Astrocyte (in vitro differentiated cells and primary cell): ENCODE measurements around the gene KLK4. TPM values are rescaled to one million over a fixed set of nuclear protein-coding genes. Genes with fewer than 3 reads are reported as not detected.

Source experiments
- DNase-seq: peaks from one replicate; pipeline ENCODE4 v3.0.0-alpha.2; 2010; ENCODE audit warnings: low read depth
- FAIRE-seq: peaks from 2 replicates; lab custom pipeline; 2011; peaks lifted over from hg19 to GRCh38; lab: Jason Lieb, UNC
- H2AFZ ChIP-seq: 2 replicates; pipeline ENCODE4 v1.6.0; 2012; ENCODE audit warnings: low read depth, low read length, inconsistent platforms
- H3K27ac ChIP-seq: 2 replicates; pipeline ENCODE4 v1.5.1; 2011; ENCODE audit warnings: low read depth, low read length, inconsistent platforms
- H3K27me3 ChIP-seq: 2 replicates; pipeline ENCODE4 v1.6.0; 2011; ENCODE audit warnings: low read length, inconsistent platforms; ENCODE audit not compliant: insufficient read depth
- H3K36me3 ChIP-seq: 2 replicates; pipeline ENCODE4 v1.5.1; 2011; ENCODE audit warnings: low read length, inconsistent platforms; ENCODE audit not compliant: insufficient read depth
- H3K4me1 ChIP-seq: 2 replicates; pipeline ENCODE4 v1.5.1; 2011; ENCODE audit warnings: low read length, inconsistent platforms; ENCODE audit not compliant: insufficient read depth
- H3K4me2 ChIP-seq: 2 replicates; pipeline ENCODE4 v1.6.0; 2012; ENCODE audit warnings: low read length, inconsistent platforms
- H3K4me3 ChIP-seq: 2 replicates; pipeline ENCODE4 v1.5.1; 2011; ENCODE audit warnings: low read depth, mild to moderate bottlenecking, low read length, inconsistent platforms; ENCODE audit not compliant: insufficient read depth
- H3K79me2 ChIP-seq: 2 replicates; pipeline ENCODE4 v1.6.0; 2012; ENCODE audit warnings: mild to moderate bottlenecking, low read length, inconsistent platforms; ENCODE audit not compliant: insufficient read depth
- H3K9ac ChIP-seq: 2 replicates; pipeline ENCODE4 v1.6.0; 2012; ENCODE audit warnings: mild to moderate bottlenecking, low read length, inconsistent platforms
- H3K9me3 ChIP-seq: 2 replicates; pipeline ENCODE4 v1.5.1; 2012; ENCODE audit warnings: low read depth, mild to moderate bottlenecking, low read length, inconsistent platforms; ENCODE audit not compliant: insufficient read depth
- H4K20me1 ChIP-seq: 2 replicates; pipeline ENCODE4 v1.6.0; 2012; ENCODE audit warnings: low read length, inconsistent platforms; ENCODE audit not compliant: insufficient read depth
- H3K27ac Mint-ChIP-seq: one replicate; pipeline ENCODE4 v1.8.0; 2021; ENCODE audit warnings: mild to moderate bottlenecking, mixed read lengths; ENCODE audit not compliant: unreplicated experiment
- H3K27me3 Mint-ChIP-seq: one replicate; pipeline ENCODE4 v1.8.0; 2021; ENCODE audit warnings: low read depth, mixed read lengths; ENCODE audit not compliant: unreplicated experiment
- H3K36me3 Mint-ChIP-seq: one replicate; pipeline ENCODE4 v1.8.0; 2021; ENCODE audit warnings: low read depth, mixed read lengths; ENCODE audit not compliant: unreplicated experiment
- H3K4me1 Mint-ChIP-seq: one replicate; pipeline ENCODE4 v1.8.0; 2021; ENCODE audit warnings: low read depth, mixed read lengths; ENCODE audit not compliant: unreplicated experiment
- H3K4me3 Mint-ChIP-seq: one replicate; pipeline ENCODE4 v1.8.0; 2021; ENCODE audit warnings: mild to moderate bottlenecking, moderate library complexity, mixed read lengths; ENCODE audit not compliant: unreplicated experiment
- H3K9me3 Mint-ChIP-seq: one replicate; pipeline ENCODE4 v1.8.0; 2021; ENCODE audit warnings: mild to moderate bottlenecking, mixed read lengths; ENCODE audit not compliant: unreplicated experiment
- CTCF ChIP-seq: IDR thresholded peaks from 2 replicates; pipeline ENCODE4 v1.5.1; 2011; ENCODE audit warnings: low read depth, mild to moderate bottlenecking, inconsistent platforms, low read length, moderate library complexity; ENCODE audit not compliant: insufficient read depth
- EZH2 ChIP-seq: IDR thresholded peaks from 2 replicates; pipeline ENCODE4 v1.6.1; 2012; ENCODE audit warnings: mild to moderate bottlenecking, low read length, inconsistent platforms; ENCODE audit not compliant: insufficient read depth
- total RNA-seq: library from RNA; stranded (reverse); gene quantifications from 2 replicates; pipeline ENCODE4 v1.2.1, GENCODE V29; 2021

The KLK4 gene
- total RNA-seq, 1 donor from 2014 or later, result not detected

DNA sequence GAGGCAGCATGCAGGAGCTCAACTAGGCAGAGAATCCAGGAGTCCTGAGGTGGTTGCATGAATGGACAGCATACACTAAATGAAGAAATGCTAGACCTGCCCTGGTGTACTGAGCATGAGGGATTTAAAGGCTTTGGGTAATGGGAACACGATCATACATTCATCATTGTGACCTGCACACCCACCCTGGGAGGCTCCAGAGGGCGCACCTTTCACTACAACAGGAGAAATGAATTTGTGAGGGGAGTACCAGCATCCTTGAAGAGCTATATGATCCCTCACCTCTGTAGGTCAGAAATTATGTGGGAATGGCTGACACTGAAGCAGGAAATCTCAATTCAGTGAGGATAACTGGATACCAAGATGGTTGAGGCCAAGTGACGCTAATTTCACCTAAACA lies 29.0 kb downstream of the KLK4 start:
- no peaks in the 10 kb centered on the region for H3K79me2 ChIP-seq

GRCh38 chr19:50880241-50880640 lies 31.0 kb downstream of the KLK4 start:
- Histone ChIP-seq H3K4me1 (no peaks in the 10 kb centered on the region), H3K4me3 (no peak overlapping the region), H3K4me2 (no peak overlapping the region), H3K79me2 (no peaks in the 10 kb centered on the region), H2AFZ (no peak overlapping the region), H3K9ac (no peak overlapping the region), H3K27me3 (no peaks in the 10 kb centered on the region), H3K36me3 (no peaks in the 10 kb centered on the region), H4K20me1 (no peaks in the 10 kb centered on the region), H3K27ac (no peak overlapping the region), H3K9me3 (no peaks in the 10 kb centered on the region)
- TF ChIP-seq EZH2 (no peak), CTCF (no peak)
- FAIRE-seq (no peak), DNase-seq (no peak)
- H3K27ac Mint-ChIP-seq, result no peak overlapping the region
- H3K4me1 Mint-ChIP-seq, result no peaks in the 10 kb centered on the region
- peaks cover 6% of the 10 kb centered on the region for H3K9me3 Mint-ChIP-seq
- H3K4me3 Mint-ChIP-seq, result no peak overlapping the region
- H3K36me3 Mint-ChIP-seq, result no peaks in the 10 kb centered on the region
- peaks cover 22% of the 10 kb centered on the region for H3K27me3 Mint-ChIP-seq

More for the DNA sequence above, 29.0 kb downstream of the KLK4 start:
- H3K36me3 Mint-ChIP-seq, result no peaks in the 10 kb centered on the region
- Histone ChIP-seq H3K9me3 (no peaks in the 10 kb centered on the region), H3K36me3 (no peaks in the 10 kb centered on the region), H3K9ac (no peak overlapping the region), H3K4me3 (no peak overlapping the region), H3K4me2 (no peak overlapping the region), H4K20me1 (no peaks in the 10 kb centered on the region), H3K4me1 (no peaks in the 10 kb centered on the region), H2AFZ (no peak overlapping the region), H3K27me3 (no peaks in the 10 kb centered on the region), H3K27ac (no peak overlapping the region)
- H3K4me1 Mint-ChIP-seq, result no peaks in the 10 kb centered on the region
- no peak for DNase-seq
- no peak overlapping the region for H3K27ac Mint-ChIP-seq
- TF ChIP-seq EZH2 (no peak), CTCF (no peak)
- H3K9me3 Mint-ChIP-seq, result peaks cover 13% of the 10 kb centered on the region
- H3K4me3 Mint-ChIP-seq, result no peak overlapping the region
- H3K27me3 Mint-ChIP-seq, result peaks cover 25% of the 10 kb centered on the region
- no peak for FAIRE-seq

DNA sequence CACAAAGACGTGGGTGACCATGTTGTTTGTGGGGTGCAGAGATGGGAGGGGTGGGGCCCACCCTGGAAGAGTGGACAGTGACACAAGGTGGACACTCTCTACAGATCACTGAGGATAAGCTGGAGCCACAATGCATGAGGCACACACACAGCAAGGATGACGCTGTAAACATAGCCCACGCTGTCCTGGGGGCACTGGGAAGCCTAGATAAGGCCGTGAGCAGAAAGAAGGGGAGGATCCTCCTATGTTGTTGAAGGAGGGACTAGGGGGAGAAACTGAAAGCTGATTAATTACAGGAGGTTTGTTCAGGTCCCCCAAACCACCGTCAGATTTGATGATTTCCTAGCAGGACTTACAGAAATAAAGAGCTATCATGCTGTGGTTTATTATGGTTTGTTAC lies 32.3 kb downstream of the KLK4 start:
- Histone ChIP-seq H3K4me1 (no peaks in the 10 kb centered on the region), H3K27ac (no peak overlapping the region), H3K4me2 (no peak overlapping the region), H2AFZ (no peak overlapping the region), H3K36me3 (no peaks in the 10 kb centered on the region), H3K4me3 (no peak overlapping the region), H4K20me1 (no peaks in the 10 kb centered on the region), H3K79me2 (no peaks in the 10 kb centered on the region), H3K27me3 (no peaks in the 10 kb centered on the region), H3K9ac (no peak overlapping the region), H3K9me3 (no peaks in the 10 kb centered on the region)
- Mint-ChIP-seq H3K27ac (no peak overlapping the region), H3K9me3 (peaks cover 4% of the 10 kb centered on the region), H3K4me3 (no peak overlapping the region), H3K36me3 (no peaks in the 10 kb centered on the region), H3K27me3 (peaks cover 21% of the 10 kb centered on the region), H3K4me1 (no peaks in the 10 kb centered on the region)
- TF ChIP-seq EZH2 (no peak), CTCF (no peak)
- DNase-seq (no peak), FAIRE-seq (no peak)
